GM12874 (cell line): ENCODE measurements around the gene SURF4.
A peak's percentile ranks its signal among the peaks of the same experiment; 100 is the strongest.

Source experiments
- CTCF ChIP-seq: IDR thresholded peaks from 2 replicates; pipeline ENCODE4 v1.5.1; 2011; ENCODE audit warnings: low read depth, mild to moderate bottlenecking, control low read depth, low read length, moderate library complexity; ENCODE audit not compliant: insufficient read depth

SURF4 gene

GRCh38 chr9:133377721-133378216 is 1.9 kb upstream of the SURF4 start:
- no peak for TF ChIP-seq CTCF

- TF ChIP-seq CTCF: 0 out of 2 replicates have a peak, but pooled peaks have one; percentile 13
Measured at GRCh38 chr9:133375116-133375723, 640 bp downstream of the SURF4 start.

- TF ChIP-seq CTCF: no peak
Measured at GRCh38 chr9:133374612-133375115, 1.2 kb downstream of the SURF4 start.

GRCh38 chr9:133372144-133372543 is 3.7 kb downstream of the SURF4 start:
- TF ChIP-seq CTCF: no peak

- TF ChIP-seq CTCF: no peak
Measured at GRCh38 chr9:133371261-133371711, 4.6 kb downstream of the SURF4 start.

GRCh38 chr9:133370685-133371084 is 5.2 kb downstream of the SURF4 start:
- no peak for TF ChIP-seq CTCF

GRCh38 chr9:133369933-133370332 is 5.9 kb downstream of the SURF4 start:
- no peak for TF ChIP-seq CTCF

GRCh38 chr9:133369422-133369821 is 6.4 kb downstream of the SURF4 start:
- no peak for TF ChIP-seq CTCF
